Glomerular visceral epithelial cell (primary cell): ENCODE data around the gene ST14.
"Not testable (repeated sequence)": the region's sequence is repeated elsewhere in the genome, so short reads cannot be mapped to it uniquely, and the experiment has no call there.

Source experiments
- DNase-seq: peaks from one replicate; pipeline ENCODE4 v3.0.0-alpha.2; 2016; ENCODE audit errors: extremely low spot score

Gene ST14

GRCh38 chr11:130223291-130223971 lies 63.8 kb downstream of the ST14 start:
- no peak for DNase-seq

- no peak for DNase-seq
Measured at GRCh38 chr11:130227373-130227772, 67.8 kb downstream of the ST14 start.

DNA sequence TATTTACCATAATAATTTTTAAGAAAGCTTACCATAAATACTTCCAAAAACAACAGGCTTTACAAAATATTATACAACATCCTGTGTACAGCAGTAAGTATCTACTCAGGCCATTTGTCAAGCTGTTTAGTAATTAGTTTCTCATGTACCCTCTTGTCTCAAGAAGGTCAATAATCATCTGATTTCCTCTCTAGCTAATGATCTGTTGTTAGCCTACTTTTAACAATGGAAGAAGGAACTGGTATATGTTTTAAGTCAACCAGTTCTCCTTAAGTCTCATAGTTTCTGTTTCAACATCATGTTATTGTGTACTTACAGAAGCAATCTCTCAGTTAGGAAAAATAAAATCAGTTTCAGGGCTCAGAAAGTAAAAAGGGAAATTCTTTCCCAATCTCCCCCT lies 73.9 kb downstream of the ST14 start:
- DNase-seq = not testable (repeated sequence)

GRCh38 chr11:130233888-130234287 lies 74.3 kb downstream of the ST14 start:
- not testable (repeated sequence) for DNase-seq

GRCh38 chr11:130234315-130234714 lies 74.7 kb downstream of the ST14 start:
- DNase-seq = no peak

- no peak for DNase-seq
Measured at GRCh38 chr11:130237282-130238006, 77.9 kb downstream of the ST14 start.

DNA sequence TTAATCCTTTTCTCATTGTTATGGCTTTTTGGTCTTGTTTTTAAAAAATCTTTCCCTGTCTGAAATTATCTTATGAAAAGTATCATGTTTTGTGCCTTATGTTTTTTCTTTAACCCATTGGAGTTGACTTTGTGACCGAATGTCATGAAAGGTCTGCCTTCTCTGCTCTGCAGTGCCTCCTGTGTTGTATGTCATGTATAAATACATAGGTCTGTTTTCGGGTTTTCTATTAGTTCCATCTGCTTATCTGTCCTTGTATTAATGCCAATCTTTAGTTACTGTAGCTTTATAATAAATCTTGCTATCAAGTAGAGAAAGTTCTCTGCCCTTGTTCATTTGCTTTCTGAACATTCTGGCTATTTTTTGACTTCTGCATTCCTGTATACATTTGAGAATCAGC lies 82.1 kb downstream of the ST14 start:
- no peak for DNase-seq

DNA sequence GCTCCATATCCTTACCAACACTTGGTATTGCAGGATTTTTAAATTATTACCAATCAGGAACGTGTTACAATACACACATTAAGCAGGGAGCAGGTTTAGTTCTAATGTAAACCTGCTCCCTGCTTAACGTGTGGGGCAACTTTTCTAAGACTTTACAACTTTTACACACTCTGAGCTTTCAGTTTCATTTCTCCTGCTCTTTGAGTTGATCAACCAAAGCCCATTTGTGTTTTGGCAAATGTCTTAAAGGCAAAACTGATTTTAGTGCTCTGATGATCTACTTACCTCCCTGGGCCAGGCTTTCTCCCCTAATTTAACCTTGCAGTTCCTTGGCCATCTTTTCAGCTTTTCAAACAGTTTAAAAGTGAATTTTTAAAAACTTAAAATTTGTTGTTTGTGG lies 84.2 kb downstream of the ST14 start:
- no peak for DNase-seq

- DNase-seq = no peak
Measured at GRCh38 chr11:130244848-130245247, 85.3 kb downstream of the ST14 start.

DNA sequence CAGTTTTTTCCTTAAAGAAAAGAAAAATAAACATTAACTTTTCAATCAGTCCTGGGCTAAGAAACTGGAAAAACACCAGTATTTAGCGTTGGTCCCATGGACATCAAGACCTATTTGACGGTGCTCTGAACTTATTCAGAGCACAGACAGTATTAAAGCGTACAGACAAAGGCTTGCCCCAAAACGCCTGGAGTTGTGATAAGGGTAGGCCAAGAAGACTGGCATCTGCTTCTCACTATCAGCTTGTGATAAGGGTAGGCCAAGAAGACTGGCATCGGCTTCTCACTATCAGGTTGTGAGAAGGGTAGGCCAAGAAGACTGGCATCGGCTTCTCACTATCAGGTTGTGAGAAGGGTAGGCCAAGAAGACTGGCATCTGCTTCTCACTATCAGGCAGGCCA lies 85.8 kb downstream of the ST14 start:
- DNase-seq = not testable (repeated sequence)

DNA sequence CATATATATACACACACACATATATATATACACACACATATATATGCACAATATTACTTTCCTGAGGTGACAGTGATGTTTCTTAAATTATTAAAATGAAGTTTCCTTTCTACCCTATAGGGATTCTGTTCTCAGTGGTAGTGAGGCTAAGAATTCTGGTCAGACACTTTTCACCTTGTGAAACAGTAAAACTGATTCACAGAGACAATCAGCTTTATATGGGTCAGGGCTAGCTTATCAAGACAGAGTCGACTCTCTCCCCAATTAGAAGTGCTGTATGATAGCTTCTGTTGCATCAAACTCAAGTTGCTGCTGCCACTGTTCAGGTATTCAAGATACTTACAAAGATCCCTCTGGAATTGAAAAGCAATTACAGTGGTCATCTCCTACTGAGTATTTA lies 86.7 kb downstream of the ST14 start:
- DNase-seq = no peak

GRCh38 chr11:130246738-130247137 lies 87.2 kb downstream of the ST14 start:
- DNase-seq = no peak

DNA sequence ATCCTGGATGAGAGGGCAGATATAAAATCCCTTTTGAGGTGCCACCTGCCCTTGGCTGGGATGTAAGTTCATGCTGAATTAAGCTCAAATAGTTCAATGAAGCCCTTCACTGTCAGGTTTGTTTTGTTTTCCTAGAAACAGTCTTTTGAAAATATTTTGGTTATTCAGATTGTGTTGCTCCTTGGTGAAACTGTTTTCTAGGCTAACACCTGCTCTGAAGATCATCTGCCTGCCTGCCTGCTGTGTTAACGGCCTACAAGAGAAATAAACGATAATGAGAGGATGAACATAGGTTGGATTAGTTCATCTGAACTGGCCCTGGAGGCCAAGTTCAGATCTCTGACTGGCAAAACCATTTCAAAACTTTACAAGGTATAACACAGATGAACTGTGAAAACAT lies 87.7 kb downstream of the ST14 start:
- DNase-seq = no peak

DNA sequence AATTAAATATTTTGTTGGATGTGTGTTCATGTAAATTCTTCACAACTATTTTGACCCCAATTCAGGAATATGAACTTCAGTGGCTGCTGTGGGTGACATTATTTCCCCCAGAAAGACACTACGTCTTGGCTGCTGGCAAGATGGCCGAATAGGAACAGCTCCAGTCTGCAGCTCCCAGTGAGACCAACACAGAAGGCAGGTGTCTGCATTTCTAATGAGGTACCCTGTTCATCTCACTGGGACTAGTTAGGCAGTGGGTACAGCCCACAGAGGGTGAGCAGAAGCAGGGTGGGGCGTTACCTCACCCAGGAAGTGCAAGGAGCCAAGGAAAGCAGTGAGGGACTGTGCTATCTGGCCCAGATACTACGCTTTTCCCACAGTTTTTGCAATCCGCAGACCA lies 89.8 kb downstream of the ST14 start:
- no peak for DNase-seq

DNA sequence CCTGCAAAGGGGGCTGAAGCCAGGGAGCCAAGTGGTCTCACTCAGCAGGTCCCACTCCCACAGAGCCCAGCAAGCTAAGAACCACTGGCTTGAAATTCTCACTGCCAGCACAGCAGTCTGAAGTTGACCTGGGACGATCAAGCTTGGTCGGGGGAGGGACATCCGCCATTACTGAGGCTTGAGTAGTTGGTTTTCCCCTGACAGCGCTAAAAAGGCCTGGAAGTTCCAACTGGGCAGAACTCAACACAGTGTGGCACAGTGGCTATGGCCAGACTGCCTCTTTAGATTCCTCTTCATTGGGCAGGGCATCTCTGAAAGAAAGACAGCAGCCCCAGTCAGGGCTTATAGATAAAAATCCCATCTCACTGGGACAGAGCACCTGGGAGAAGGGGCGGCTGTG lies 90.3 kb downstream of the ST14 start:
- not testable (repeated sequence) for DNase-seq

DNA sequence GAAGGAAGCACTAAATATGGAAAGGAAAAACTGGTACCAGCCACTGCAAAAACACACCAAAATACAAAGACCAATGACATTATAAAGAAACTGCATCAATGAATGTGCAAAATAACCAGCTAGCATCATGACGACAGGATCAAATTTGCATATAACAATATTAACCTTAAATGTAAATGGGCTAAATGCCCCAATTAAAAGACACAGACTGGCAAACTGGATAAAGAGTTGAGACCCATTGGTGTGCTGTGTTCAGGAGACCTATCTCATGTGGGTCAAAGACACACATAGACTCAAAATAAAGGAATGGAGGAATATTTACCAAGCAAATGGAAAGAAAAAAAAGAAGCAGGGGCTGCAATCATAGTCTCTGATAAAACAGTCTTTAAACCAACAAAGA lies 92.2 kb downstream of the ST14 start:
- DNase-seq = not testable (repeated sequence)
